ENCODE data around the gene RNF115.

- TF ChIP-seq CTCF (conservative IDR thresholded peaks at IDR 0.05; ENCODE audit: low read depth, low read length) (no peak), NFE2L2 (IDR thresholded peaks at IDR 0.05; ENCODE audit: low read depth, low read length) (no peak), MAZ (IDR thresholded peaks at IDR 0.05; ENCODE audit: borderline replicate concordance, low read depth, low read length) (no peak), POLR2A (IDR thresholded peaks at IDR 0.05; ENCODE audit: low read depth, low read length) (no peak), ELK1 (IDR thresholded peaks at IDR 0.05; ENCODE audit: borderline replicate concordance, low read depth, low read length) (no peak), RAD21 (IDR thresholded peaks at IDR 0.05; ENCODE audit: low read length) (no peak)
- TF ChIP-seq, protein P1, sequence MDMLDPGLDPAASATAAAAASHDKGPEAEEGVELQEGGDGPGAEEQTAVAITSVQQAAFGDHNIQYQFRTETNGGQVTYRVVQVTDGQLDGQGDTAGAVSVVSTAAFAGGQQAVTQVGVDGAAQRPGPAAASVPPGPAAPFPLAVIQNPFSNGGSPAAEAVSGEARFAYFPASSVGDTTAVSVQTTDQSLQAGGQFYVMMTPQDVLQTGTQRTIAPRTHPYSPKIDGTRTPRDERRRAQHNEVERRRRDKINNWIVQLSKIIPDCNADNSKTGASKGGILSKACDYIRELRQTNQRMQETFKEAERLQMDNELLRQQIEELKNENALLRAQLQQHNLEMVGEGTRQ (IDR thresholded peaks at IDR 0.05; ENCODE audit: low read depth, low read length), result no peak
Measured at GRCh38 chr1:145796753-145797152, 27.1 kb downstream of the RNF115 start.

Data from IMR-90 (cell line).